Stimulated activated naive B cell treated with anti-CD40 and anti-IgM and Interleukin-4, amounts not matched to agents 10 μg/mL and 1 μg/mL and 100 μg/mL, for 72 hours (primary cell): ENCODE data around the gene SERPINB3.
"Not testable (repeated sequence)": the region's sequence is repeated elsewhere in the genome, so short reads cannot be mapped to it uniquely, and the experiment has no call there.

ENCODE experiments used
- ATAC-seq, 2 donors: fragments of 150-1000 bp; cut with Tn5 transposase; replicated peaks; 2 replicates each; pipeline ENCODE4 v1.10.0; 2021; ENCODE audit warnings: moderate library complexity in 1 of 2
- DNase-seq: peaks from one replicate; pipeline ENCODE4 v3.0.0; 2021
- H3K27ac Mint-ChIP-seq: one replicate; pipeline ENCODE4 v1.8.0; 2022; ENCODE audit warnings: mild to moderate bottlenecking, mixed read lengths
- H3K27me3 Mint-ChIP-seq, 2 donors: one replicate each; pipeline ENCODE4 v1.8.0; 2022; ENCODE audit warnings: mixed read lengths in 2 of 2
- H3K36me3 Mint-ChIP-seq, 2 donors: one replicate each; pipeline ENCODE4 v1.8.0; 2022; ENCODE audit warnings: mixed read lengths in 2 of 2, mild to moderate bottlenecking in 1 of 2
- H3K4me1 Mint-ChIP-seq, 2 donors: one replicate each; pipeline ENCODE4 v1.8.0; 2022; ENCODE audit warnings: mixed read lengths in 2 of 2, mild to moderate bottlenecking in 1 of 2
- H3K4me3 Mint-ChIP-seq, 2 donors: one replicate each; pipeline ENCODE4 v1.8.0; 2022; ENCODE audit warnings: mild to moderate bottlenecking in 2 of 2, mixed read lengths in 2 of 2, moderate library complexity in 1 of 2
- H3K9me3 Mint-ChIP-seq, 2 donors: one replicate each; pipeline ENCODE4 v1.8.0; 2022; ENCODE audit warnings: mixed read lengths in 2 of 2, mild to moderate bottlenecking in 1 of 2

The SERPINB3 gene

DNA sequence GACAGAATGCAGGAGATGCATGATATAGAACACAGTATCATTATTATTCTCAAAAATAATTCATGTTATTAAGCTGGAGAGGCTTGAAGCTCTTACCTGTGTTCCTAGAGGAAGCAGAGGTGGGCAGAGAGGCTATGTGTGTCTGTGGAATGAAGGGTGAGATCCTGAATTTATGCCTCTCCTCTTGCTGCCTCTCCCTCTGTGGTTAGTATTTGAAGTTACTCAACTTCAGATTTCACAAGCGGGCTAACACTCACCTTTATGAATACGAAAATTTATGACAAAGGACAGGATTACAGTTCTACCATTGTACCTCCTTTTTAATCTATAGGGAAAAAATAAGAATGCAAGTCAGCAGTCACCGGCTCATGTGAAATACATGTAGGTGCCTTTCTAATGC is at the start of gene SERPINB3:
Gene SERPINB3, minus strand, starts transcription at position 144 of the 400 bp plus-strand sequence. CDS start 677 bp downstream, outside the sequence.
- H3K36me3 Mint-ChIP-seq, H3K9me3 Mint-ChIP-seq, H3K27me3 Mint-ChIP-seq, H3K4me1 Mint-ChIP-seq, H3K4me3 Mint-ChIP-seq, DNase-seq, H3K27ac Mint-ChIP-seq, ATAC-seq: not testable (repeated sequence)

DNA sequence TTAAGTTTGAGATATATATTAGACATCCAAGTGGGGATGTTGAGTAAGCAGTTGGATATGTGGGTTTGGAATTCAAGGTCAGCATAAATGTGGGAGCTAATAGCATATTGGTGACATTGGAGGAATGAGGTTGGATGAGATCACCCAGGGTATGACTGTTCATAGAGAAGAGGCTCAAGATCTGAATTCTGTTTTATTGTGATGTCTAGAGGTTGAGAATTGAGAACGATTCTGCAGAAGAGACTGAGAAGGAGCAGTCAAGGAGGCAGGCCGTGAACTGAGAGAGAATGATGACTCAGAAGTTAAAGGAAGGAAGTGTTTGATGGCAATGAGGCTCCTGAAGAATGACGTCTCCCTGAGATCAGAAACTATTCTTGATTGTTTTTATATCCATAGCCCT is 47.0 kb upstream of the SERPINB3 start:
- H3K27me3 Mint-ChIP-seq, result no peaks in the 10 kb centered on the region
- no peaks in the 10 kb centered on the region for H3K4me1 Mint-ChIP-seq
- no peak for DNase-seq
- H3K27ac Mint-ChIP-seq, result no peak overlapping the region
- H3K36me3 Mint-ChIP-seq, result no peaks in the 10 kb centered on the region
- H3K4me3 Mint-ChIP-seq, result no peak overlapping the region
- peaks cover 0 to 3% of the 10 kb centered on the region in 2 donors for H3K9me3 Mint-ChIP-seq
- no peak for ATAC-seq

DNA sequence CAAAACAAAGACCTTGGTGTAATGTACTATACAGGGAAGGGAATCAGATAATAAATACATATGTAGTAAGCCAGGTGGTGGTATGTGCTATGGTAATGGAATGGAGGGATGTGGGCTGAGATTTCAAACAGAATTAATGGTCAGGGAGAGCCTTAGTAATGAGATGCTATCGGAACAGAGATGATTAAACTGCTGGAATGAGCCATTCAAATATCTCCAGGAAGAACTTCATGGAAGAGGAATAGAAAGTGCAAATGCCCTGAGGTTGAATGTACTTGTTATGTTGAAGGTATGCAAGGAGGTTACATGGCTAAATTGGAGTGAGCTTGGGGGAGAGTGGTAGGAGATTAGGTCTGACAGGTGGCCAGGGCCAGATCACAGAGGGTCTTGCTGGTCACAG is 46.1 kb upstream of the SERPINB3 start:
- Mint-ChIP-seq H3K27ac (no peak overlapping the region), H3K4me1 (no peaks in the 10 kb centered on the region), H3K9me3 (no peaks in the 10 kb centered on the region), H3K36me3 (no peaks in the 10 kb centered on the region), H3K4me3 (no peak overlapping the region), H3K27me3 (no peaks in the 10 kb centered on the region)
- ATAC-seq (no peak), DNase-seq (no peak)

DNA sequence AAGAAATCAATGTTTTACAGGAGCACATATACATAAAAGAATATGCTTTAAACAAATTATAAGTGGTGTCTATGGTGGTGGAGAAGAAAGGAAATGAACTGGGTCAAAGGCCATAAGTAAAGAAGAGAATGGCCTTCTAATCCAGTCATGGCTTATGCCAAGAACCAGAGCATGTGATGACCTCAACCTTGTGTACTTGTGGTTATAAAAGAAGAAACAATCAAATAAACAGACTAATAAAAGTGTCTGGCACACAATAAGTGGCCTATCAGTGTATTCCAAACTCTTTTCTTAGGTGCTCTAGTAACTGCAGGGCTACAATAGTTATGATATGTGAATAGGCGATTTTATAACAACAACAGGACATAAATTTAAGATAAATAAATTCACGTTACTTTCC is 43.7 kb upstream of the SERPINB3 start:
- no peak overlapping the region for H3K27ac Mint-ChIP-seq
- no peaks in the 10 kb centered on the region for H3K36me3 Mint-ChIP-seq
- DNase-seq, result no peak
- H3K4me3 Mint-ChIP-seq, result no peak overlapping the region
- H3K9me3 Mint-ChIP-seq, result no peaks in the 10 kb centered on the region
- no peaks in the 10 kb centered on the region for H3K27me3 Mint-ChIP-seq
- H3K4me1 Mint-ChIP-seq, result no peaks in the 10 kb centered on the region
- ATAC-seq, result no peak

DNA sequence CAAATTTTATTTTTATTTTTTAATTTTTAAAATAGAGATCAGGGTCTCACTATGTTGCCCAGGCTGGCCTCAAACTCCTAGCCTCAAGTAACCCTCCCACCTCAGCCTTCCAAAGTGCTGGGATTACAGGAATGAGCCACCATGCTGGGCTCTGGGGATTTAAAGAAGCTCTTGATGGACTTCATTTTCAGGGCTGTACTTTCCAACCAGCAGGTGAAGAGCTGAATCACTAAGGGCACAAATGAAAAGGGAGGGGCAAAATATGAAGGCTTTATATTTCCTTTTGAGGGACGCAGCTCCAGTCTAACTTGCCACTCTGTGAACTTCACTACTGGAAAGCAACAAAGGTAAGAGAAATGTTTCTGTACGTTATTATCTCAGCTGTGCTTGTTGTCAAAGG is 41.0 kb upstream of the SERPINB3 start, which contains the start of gene SERPINB11:
Gene SERPINB11, plus strand, starts transcription at position 301 of the 400 bp plus-strand sequence. CDS start 7,234 bp downstream, outside the sequence.
- Mint-ChIP-seq H3K27me3 (no peaks in the 10 kb centered on the region), H3K36me3 (no peaks in the 10 kb centered on the region), H3K4me1 (no peaks in the 10 kb centered on the region), H3K27ac (no peak within 1 kb of the TSS), H3K4me3 (no peak within 1 kb of the TSS), H3K9me3 (peaks cover 0 to 5% of the 10 kb centered on the region in 2 donors)
- no peak for DNase-seq
- ATAC-seq, result no peak

DNA sequence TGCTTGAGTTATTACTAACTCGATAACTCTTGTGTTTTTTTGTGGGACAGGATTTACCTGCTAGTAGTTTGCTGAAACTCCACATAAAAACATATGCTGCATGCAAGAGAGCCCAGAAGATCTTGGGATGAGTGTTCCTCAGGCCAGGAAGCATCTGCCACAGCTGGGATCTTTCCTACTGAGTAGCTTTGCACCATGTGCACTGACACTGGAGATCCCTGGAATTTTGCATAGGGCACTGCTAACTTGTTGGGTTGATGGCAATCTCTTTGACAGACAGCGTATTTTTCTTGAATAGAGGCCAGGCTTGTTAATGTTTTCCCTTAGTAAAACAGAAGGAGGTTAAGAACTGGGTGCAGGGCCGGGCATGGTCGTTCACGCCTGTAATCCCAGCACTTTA is 40.3 kb upstream of the SERPINB3 start:
- Mint-ChIP-seq H3K27me3 (no peaks in the 10 kb centered on the region), H3K36me3 (no peaks in the 10 kb centered on the region), H3K4me1 (no peaks in the 10 kb centered on the region), H3K9me3 (peaks cover 0 to 5% of the 10 kb centered on the region in 2 donors), H3K27ac (no peak overlapping the region), H3K4me3 (no peak overlapping the region)
- ATAC-seq (no peak), DNase-seq (no peak)

DNA sequence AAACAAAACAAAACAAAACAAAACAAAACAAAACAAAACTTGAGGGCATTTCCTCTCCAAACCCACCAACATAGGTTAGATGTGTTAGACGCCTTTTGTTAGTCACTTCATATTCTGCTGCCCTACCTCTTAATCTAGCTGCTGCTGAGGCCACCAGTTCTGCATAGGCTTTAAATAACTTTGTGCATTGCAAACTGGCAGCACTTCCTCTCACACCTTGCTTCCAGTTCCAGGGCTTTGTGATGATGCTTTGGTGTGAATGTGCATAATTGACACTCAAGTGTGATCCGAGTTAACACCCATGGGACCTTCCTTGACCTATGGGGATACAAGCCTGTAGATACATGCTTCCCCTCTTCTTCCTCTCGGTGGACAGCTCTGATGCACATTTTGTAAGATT is 38.8 kb upstream of the SERPINB3 start:
- Mint-ChIP-seq H3K27ac (no peak overlapping the region), H3K36me3 (no peaks in the 10 kb centered on the region), H3K4me3 (no peak overlapping the region), H3K27me3 (no peaks in the 10 kb centered on the region), H3K4me1 (no peaks in the 10 kb centered on the region), H3K9me3 (peaks cover 0 to 5% of the 10 kb centered on the region in 2 donors)
- ATAC-seq (no peak), DNase-seq (no peak)

DNA sequence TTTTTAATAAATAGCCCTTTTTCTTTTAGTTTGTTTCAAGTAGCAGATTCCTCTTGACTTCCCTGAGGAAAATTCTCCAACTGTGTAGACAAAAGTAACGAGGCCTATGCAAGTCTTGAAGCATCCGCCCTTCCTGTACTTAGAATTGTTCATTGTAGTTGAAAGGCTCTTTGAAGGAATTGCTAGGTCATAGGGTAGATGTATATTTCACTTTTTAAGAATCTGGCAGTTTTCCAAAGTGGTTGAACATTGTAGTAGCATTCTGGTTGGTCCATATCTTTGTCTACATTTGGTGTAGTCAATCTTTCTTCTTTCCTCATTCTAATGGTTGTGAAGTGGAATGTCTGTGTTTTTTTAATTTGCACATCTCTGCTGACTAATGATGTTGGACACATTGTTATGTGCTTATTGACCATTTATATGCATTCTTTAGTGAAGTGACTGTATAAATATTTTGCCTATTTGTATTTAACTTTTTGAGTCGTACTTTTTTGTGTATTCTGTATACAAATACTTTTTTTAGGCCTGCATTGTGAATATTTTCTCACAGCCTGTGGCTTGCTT is 35.5 kb upstream of the SERPINB3 start:
- Mint-ChIP-seq H3K27ac (no peak overlapping the region), H3K9me3 (peaks cover 5 to 15% of the 10 kb centered on the region in 2 donors), H3K4me3 (no peak overlapping the region), H3K4me1 (no peaks in the 10 kb centered on the region), H3K27me3 (no peaks in the 10 kb centered on the region), H3K36me3 (no peaks in the 10 kb centered on the region)
- DNase-seq, result no peak
- no peak for ATAC-seq

DNA sequence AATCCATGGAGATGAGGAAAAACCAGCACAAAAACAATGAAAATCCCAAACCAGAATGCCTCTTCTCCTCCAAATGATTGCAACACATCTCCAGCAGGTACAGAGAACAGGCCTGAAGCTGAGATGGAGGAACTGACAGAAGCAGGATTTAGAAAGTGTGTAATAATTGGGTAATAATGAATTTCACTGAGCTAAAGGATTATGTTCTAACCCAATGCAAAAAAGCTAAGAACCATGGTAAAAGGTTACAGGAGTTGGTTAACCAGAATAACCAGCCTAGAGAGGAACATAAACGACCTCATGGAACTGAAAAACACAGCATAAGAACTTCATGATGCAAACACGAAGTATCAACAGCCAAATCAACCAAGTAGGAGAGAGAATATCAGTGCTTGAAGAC is 27.4 kb upstream of the SERPINB3 start:
- no peak overlapping the region for H3K27ac Mint-ChIP-seq
- no peaks in the 10 kb centered on the region for H3K4me1 Mint-ChIP-seq
- peaks cover 0 to 8% of the 10 kb centered on the region in 2 donors for H3K27me3 Mint-ChIP-seq
- H3K4me3 Mint-ChIP-seq, result no peak overlapping the region
- H3K36me3 Mint-ChIP-seq, result no peaks in the 10 kb centered on the region
- peaks cover 15 to 16% of the 10 kb centered on the region in 2 donors for H3K9me3 Mint-ChIP-seq
- DNase-seq, result no peak
- no peak for ATAC-seq

DNA sequence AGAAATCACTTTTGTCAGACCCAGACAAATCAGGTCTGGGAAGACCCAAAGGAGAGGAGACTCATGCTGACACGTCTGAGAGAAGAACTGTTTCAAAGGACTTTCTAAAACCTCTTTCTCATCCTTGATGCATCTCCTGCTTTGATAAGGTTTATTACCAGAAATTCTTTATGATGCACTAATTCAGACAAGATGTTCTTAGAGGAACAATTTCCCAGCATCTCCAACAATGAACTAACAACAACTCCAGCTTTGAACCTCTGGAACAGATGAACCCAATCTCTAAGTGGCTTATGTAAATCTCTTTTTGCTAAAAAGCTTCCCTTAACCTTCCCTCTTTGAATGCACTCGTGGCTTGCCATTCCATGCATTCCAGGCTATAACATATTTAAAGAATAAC is 25.2 kb upstream of the SERPINB3 start:
- H3K27ac Mint-ChIP-seq, result no peak overlapping the region
- no peak for DNase-seq
- peaks cover 6 to 10% of the 10 kb centered on the region in 2 donors for H3K27me3 Mint-ChIP-seq
- no peak overlapping the region for H3K4me3 Mint-ChIP-seq
- ATAC-seq, result no peak
- no peaks in the 10 kb centered on the region for H3K4me1 Mint-ChIP-seq
- no peaks in the 10 kb centered on the region for H3K36me3 Mint-ChIP-seq
- H3K9me3 Mint-ChIP-seq, result peaks cover 11% of the 10 kb centered on the region in 2 donors

DNA sequence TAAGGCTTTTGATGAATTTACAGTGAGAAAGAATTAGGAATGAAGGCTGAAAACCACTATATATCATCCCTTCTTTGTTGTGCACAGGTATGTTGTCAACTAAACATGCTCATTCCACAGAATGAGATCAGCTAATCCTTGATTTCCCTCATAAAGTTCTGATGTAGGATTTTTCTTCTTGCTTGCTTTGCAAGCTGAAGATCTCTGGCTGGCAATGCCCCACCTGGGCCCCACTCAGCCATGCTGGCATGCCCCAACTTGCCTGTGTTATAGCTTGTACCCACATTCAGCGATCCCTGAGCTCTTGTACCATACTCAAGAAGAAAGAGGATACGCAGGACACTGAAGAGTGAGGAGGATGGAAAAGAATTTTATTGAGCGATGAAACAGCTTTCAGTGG is 23.0 kb upstream of the SERPINB3 start:
- Mint-ChIP-seq H3K27me3 (peaks cover 6 to 10% of the 10 kb centered on the region in 2 donors), H3K36me3 (no peaks in the 10 kb centered on the region), H3K4me1 (no peaks in the 10 kb centered on the region), H3K4me3 (no peak overlapping the region), H3K9me3 (peaks cover 5% of the 10 kb centered on the region in 2 donors), H3K27ac (no peak overlapping the region)
- DNase-seq (no peak), ATAC-seq (no peak)

DNA sequence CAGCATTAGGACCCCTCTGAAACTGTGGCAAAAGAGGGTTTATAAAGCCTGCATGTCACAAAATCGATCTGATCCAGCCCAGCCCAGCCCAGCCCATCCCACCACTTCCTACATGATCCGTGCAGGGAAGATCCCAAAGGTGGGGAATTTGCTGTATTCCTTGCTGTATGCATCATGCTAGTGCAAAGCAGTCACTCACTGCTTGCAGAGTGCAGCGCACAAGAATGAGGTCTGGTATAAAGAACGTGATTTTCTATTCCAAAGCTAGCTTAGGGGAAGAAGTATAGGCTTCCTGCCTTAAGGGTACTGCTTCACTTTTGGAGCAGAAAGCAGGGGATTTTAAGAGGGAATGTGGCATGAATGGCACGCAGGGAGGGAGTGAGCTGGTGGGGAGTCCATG is 22.2 kb upstream of the SERPINB3 start:
- Mint-ChIP-seq H3K4me1 (no peaks in the 10 kb centered on the region), H3K9me3 (peaks cover 0 to 3% of the 10 kb centered on the region in 2 donors), H3K27ac (no peak overlapping the region), H3K27me3 (peaks cover 6 to 7% of the 10 kb centered on the region in 2 donors), H3K4me3 (no peak overlapping the region), H3K36me3 (no peaks in the 10 kb centered on the region)
- DNase-seq, result no peak
- ATAC-seq, result no peak

DNA sequence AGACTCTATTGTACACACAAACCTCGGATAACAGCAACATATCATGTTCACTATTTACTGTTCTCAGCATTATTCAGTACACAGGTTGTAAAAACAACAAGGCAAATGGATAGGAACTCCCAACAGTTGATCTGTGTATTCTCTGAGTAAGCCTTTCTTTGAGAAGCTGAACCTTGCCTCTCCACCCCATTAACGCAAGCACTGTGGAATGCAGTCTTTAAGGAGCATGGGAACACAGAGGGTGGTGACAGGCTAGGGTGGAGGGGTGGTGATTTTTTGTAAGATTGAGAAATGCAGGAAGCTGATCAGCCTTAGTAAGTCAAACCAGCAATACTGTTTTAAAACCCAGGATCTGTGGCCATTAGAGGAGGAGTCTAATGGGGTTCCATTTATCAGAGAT is 21.5 kb upstream of the SERPINB3 start:
- no peak for DNase-seq
- ATAC-seq, result no peak

DNA sequence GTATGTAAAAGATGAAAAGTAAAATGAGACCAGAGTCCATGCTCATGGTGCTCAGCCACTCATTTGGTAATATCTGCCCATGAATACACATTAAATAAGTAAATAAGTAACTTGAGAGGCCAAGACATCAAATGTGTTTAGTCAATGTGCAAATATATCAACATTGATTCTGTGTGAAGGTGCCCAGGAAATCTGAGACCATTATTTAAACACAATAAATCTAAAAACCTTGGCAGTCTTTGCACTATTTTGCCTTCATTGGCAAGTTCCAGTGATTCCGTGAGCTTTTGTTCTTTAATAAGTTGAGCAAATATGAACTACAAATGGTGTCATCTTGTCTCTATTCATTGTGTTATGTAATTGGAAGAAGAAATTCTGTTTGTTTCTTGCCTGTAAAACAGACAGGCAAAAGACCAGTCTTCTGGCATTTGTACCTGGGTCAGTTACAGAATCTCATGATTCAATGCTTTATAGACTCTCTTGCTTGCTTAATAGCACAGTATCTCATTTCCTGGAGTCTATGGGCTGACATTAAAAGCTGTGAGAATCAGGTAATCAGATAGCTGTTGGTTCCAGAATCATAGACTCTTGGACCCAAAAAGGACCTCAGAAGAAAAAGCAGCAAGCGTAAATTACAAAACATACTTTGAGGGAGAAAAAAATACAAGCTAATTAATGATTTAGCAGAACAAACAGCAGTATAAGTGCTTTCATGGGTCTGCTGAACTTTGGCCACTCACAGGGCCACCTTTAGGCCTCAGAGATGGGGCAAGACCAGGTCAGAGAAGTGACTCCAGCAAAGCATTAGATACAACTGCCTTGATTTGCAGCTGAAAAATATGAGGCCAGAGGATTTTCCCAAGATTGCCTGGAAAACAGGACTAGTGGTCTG is 20.0 kb upstream of the SERPINB3 start:
- no peaks in the 10 kb centered on the region for H3K4me1 Mint-ChIP-seq
- peaks cover 8 to 11% of the 10 kb centered on the region in 2 donors for H3K27me3 Mint-ChIP-seq
- H3K4me3 Mint-ChIP-seq, result no peak overlapping the region
- H3K36me3 Mint-ChIP-seq, result no peaks in the 10 kb centered on the region
- no peak for ATAC-seq
- peaks cover 0 to 3% of the 10 kb centered on the region in 2 donors for H3K9me3 Mint-ChIP-seq
- no peak for DNase-seq
- no peak overlapping the region for H3K27ac Mint-ChIP-seq

More for the DNA sequence above, 21.5 kb upstream of the SERPINB3 start:
- H3K4me1 Mint-ChIP-seq, result no peaks in the 10 kb centered on the region
- no peaks in the 10 kb centered on the region for H3K36me3 Mint-ChIP-seq
- no peak overlapping the region for H3K4me3 Mint-ChIP-seq
- no peak overlapping the region for H3K27ac Mint-ChIP-seq
- H3K9me3 Mint-ChIP-seq, result peaks cover 0 to 3% of the 10 kb centered on the region in 2 donors
- peaks cover 4 to 6% of the 10 kb centered on the region in 2 donors for H3K27me3 Mint-ChIP-seq
